Body of pancreas (tissue), 4 donors: ENCODE data around the gene NFIA.

Experiments
- POLR2A ChIP-seq, 3 donors: fragments of 450-650 bp; IDR thresholded peaks; one replicate each; pipeline ENCODE4 v1.6.1; 2016; ENCODE audit warnings: antibody characterized with exemption in 3 of 3, mild to moderate bottlenecking in 2 of 3
- TF ChIP-seq, protein P1 (sequence below), 7 experiments: fragments of 450-650 bp in 4 of 7; fragments of 200-600 bp in 3 of 7; sonication (generic) in 3 of 7; IDR thresholded peaks; one replicate each; pipeline ENCODE4 v1.5.1; 2016 to 2019; ENCODE audit warnings: antibody characterized with exemption in 7 of 7

DNA sequence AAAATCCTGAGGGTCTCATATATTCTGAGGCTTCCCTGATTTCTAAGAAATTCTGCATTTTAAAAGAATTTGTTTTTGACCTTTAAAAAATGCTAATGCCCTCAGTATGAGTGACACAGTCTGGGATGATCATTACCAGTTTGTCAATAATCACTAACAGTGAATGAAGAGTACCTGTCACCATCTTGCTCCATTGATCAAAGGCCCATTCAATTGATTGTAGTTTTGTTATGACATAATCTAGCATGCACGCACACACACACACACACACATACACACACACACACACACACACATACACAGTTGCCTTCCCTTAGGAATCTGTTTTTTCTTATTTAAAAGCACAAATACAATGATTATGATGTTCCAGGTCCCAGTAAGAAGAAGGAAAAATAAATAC, 250.4 kb downstream of the NFIA start:
- no peak for TF ChIP-seq POLR2A (IDR thresholded peaks at IDR 0.05)
- TF ChIP-seq, protein P1, sequence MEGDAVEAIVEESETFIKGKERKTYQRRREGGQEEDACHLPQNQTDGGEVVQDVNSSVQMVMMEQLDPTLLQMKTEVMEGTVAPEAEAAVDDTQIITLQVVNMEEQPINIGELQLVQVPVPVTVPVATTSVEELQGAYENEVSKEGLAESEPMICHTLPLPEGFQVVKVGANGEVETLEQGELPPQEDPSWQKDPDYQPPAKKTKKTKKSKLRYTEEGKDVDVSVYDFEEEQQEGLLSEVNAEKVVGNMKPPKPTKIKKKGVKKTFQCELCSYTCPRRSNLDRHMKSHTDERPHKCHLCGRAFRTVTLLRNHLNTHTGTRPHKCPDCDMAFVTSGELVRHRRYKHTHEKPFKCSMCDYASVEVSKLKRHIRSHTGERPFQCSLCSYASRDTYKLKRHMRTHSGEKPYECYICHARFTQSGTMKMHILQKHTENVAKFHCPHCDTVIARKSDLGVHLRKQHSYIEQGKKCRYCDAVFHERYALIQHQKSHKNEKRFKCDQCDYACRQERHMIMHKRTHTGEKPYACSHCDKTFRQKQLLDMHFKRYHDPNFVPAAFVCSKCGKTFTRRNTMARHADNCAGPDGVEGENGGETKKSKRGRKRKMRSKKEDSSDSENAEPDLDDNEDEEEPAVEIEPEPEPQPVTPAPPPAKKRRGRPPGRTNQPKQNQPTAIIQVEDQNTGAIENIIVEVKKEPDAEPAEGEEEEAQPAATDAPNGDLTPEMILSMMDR (IDR thresholded peaks at IDR 0.05) = no peak
